Measurements from ENCODE around the gene BICC1. TPM values are rescaled to one million over a fixed set of nuclear protein-coding genes. Genes with fewer than 3 reads are reported as not detected.

Gene BICC1
- total and polyA plus RNA-seq, 2 of the 8 experiments (the other 6 are each of a cell fraction or from before 2014, with no cell fraction given), result 0.20 to 0.73 TPM

DNA sequence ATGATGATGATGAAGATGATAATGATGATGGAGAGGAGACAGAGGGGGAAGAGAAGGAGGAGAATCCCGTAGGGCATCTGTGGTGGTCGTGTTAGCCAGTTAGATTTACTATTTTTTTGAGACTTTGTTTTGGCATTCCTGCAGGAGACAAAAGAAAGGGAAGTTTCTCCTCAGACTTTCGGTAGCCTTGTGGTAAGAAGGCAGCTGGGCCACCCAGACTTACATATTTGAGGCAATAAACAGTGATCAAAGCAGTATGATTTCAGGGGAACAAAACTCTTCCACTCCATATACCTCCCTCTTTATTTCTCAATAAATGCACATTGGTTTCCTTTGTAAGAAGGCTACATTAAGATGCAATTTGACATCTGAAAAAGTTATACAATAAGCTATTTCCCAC is 32.4 kb upstream of the BICC1 start:
- Histone ChIP-seq H2AK5ac (ENCODE audit: low read depth, low read length) (no peak overlapping the region), H3K14ac (ENCODE audit: insufficient read length) (no peak overlapping the region), H3K79me1 (ENCODE audit: low read depth, low read length) (no peaks in the 10 kb centered on the region), H4K91ac (replicated peaks; ENCODE audit: insufficient read length, low read length) (no peak overlapping the region), H4K20me1 (replicated peaks in 1 of 2; ENCODE audit: control insufficient read depth in 1 of 2, insufficient read depth in 2 of 2, low read length in 2 of 2) (no peaks in the 10 kb centered on the region), H4K8ac (ENCODE audit: extremely low read depth, insufficient read depth, low read length) (no peak overlapping the region), H3K4me3 (ENCODE audit: extremely low read depth in 1 of 4, insufficient read depth in 2 of 4, low read depth in 3 of 4, low read length in 4 of 4) (no peak overlapping the region), H2BK12ac (ENCODE audit: low read depth, low read length) (no peak overlapping the region), H3K23ac (ENCODE audit: insufficient read length) (no peak overlapping the region), H2BK15ac (ENCODE audit: low read length) (no peak overlapping the region), H2BK20ac (ENCODE audit: low read length) (no peak overlapping the region), H3K79me2 (ENCODE audit: control insufficient read depth in 1 of 2, insufficient read depth in 2 of 2, low read length in 2 of 2) (no peaks in the 10 kb centered on the region), H2BK5ac (ENCODE audit: low read depth, low read length) (no peak overlapping the region), H4K5ac (ENCODE audit: insufficient read length, low read depth, low read length) (no peak overlapping the region), H3K27ac (ENCODE audit: low read depth, low read length) (no peak overlapping the region), H2AFZ (ENCODE audit: low read length) (no peak overlapping the region), H3K4me1 (replicated peaks in 1 of 4; ENCODE audit: control insufficient read depth in 3 of 4, insufficient read depth in 4 of 4, low read length in 3 of 4) (peaks cover 0 to 3% (median under 1%) of the 10 kb centered on the region in 4 experiments; a peak in 1 of 7 replicates), H3K23me2 (ENCODE audit: low read depth, low read length) (peaks cover 3% of the 10 kb centered on the region; the same call in 1 of the 2 replicates), H3K36me3 (ENCODE audit: control insufficient read depth in 2 of 4, insufficient read depth in 4 of 4, low read length in 3 of 4) (no peaks in the 10 kb centered on the region), H2BK120ac (replicated peaks; ENCODE audit: low read depth, low read length) (no peak overlapping the region), H3K4ac (replicated peaks; ENCODE audit: insufficient read length, low read depth, low read length) (no peak overlapping the region), H3K56ac (replicated peaks; ENCODE audit: insufficient read length, low read depth, low read length) (no peak overlapping the region), H3K27me3 (replicated peaks in 1 of 4; ENCODE audit: control insufficient read depth in 3 of 4, extremely low read depth in 1 of 4, insufficient read depth in 3 of 4, low read length in 3 of 4) (no peaks in the 10 kb centered on the region), H3K9me3 (ENCODE audit: insufficient read depth in 2 of 2, low read depth in 1 of 2, low read length in 1 of 2) (no peaks in the 10 kb centered on the region), H3K4me2 (ENCODE audit: insufficient read depth in 1 of 2, low read depth in 2 of 2, low read length in 2 of 2) (no peak overlapping the region), H3K18ac (ENCODE audit: extremely low read depth, low read length) (no peak overlapping the region), H3K9ac (replicated peaks in 1 of 4; ENCODE audit: extremely low read depth in 1 of 4, low read depth in 3 of 4, low read length in 3 of 4) (no peak overlapping the region)
- CTCF ChIA-PET (ENCODE audit: partially characterized antibody), result interaction anchor here (1.0 to 1.5 kb wide), 2 partner anchors 16 to 109 kb away, joined by 3 to 6 read pairs; no protein-coding TSS in a partner anchor
- POLR2A ChIA-PET (ENCODE audit: partially characterized antibody), result interaction anchor here (0.6 kb wide), 3 partner anchors 13 to 1698 kb away, joined by 3 to 4 read pairs (median 4); no protein-coding TSS in a partner anchor
- WGBS, 2 experiments (ENCODE audit: extremely low coverage in 1 of 2, insufficient coverage in 1 of 2, insufficient read length in 1 of 2, insufficient replicate concordance in 2 of 2, low coverage in 1 of 2, low lambda C conversion rate in 2 of 2, missing lambda C conversion rate in 1 of 2), result 90% methylated on average over 3 of the region's 3 CpGs; no CpG with 5 or more reads in 1 of the 2 experiments
- FAIRE-seq (no peak), DNase-seq (ENCODE audit: low read depth in 1 of 2, low spot score in 2 of 2) (no peak)
- TF ChIP-seq BCL11A (IDR thresholded peaks at IDR 0.05; ENCODE audit: low read depth in 2 of 2, low read length in 2 of 2) (no peak), MAFK (IDR thresholded peaks at IDR 0.05; ENCODE audit: low read depth, low read length) (no peak), RBBP5 (IDR thresholded peaks at IDR 0.05; ENCODE audit: borderline replicate concordance, low read depth, low read length) (no peak), TAF1 (IDR thresholded peaks at IDR 0.05; ENCODE audit: low read depth, low read length) (no peak)
